Skeletal muscle satellite cell (primary cell): ENCODE data around the gene SPNS2. TPM values are rescaled to one million over a fixed set of nuclear protein-coding genes. Genes with fewer than 3 reads are reported as not detected.

Source experiments
- H3K27me3 ChIP-seq: 2 replicates; pipeline ENCODE4 v1.7.0; 2013; ENCODE audit warnings: low read length; ENCODE audit not compliant: control insufficient read depth, insufficient read depth
- H3K36me3 ChIP-seq: 2 replicates; pipeline ENCODE4 v1.7.0; 2013; ENCODE audit warnings: mild to moderate bottlenecking, control low read depth, low read length; ENCODE audit not compliant: insufficient read depth
- H3K4me1 ChIP-seq: 2 replicates; pipeline ENCODE4 v1.7.0; 2013; ENCODE audit warnings: low read length; ENCODE audit not compliant: control insufficient read depth, insufficient read depth
- H3K4me2 ChIP-seq: 2 replicates; pipeline ENCODE4 v1.7.0; 2013; ENCODE audit warnings: mild to moderate bottlenecking, low read length
- H3K4me3 ChIP-seq: 2 replicates; pipeline ENCODE4 v1.7.0; 2013; ENCODE audit warnings: low read length
- H3K9ac ChIP-seq: 2 replicates; pipeline ENCODE4 v1.7.0; 2013; ENCODE audit warnings: mild to moderate bottlenecking, low read depth, low read length, moderate library complexity
- H3K9me3 ChIP-seq: replicated peaks from 2 replicates; pipeline ENCODE4 v1.7.0; 2013; ENCODE audit warnings: mild to moderate bottlenecking, control low read depth, low read length
- total RNA-seq: library from RNA; depleted of rRNA; stranded (reverse); fragments of >200 nt; gene quantifications from 2 replicates; pipeline ENCODE4 v1.2.3, GENCODE V29; 2012; rRNA removed

The SPNS2 gene
- 0.25 and 0.87 TPM in 2 replicates for total RNA-seq

GRCh38 chr17:4498461-4499397, at the start of gene SPNS2:
Gene SPNS2 (plus strand): TSS chr17:4498881. CDS start chr17:4499048, 167 bp downstream.
- Histone ChIP-seq H3K36me3 (no peaks in the 10 kb centered on the region), H3K4me3 (no peak within 1 kb of the TSS), H3K4me2 (peak within 1 kb of the TSS; percentile 52), H3K27me3 (peaks cover 73% of the 10 kb centered on the region), H3K9me3 (no peaks in the 10 kb centered on the region), H3K9ac (no peak within 1 kb of the TSS), H3K4me1 (peaks cover 17% of the 10 kb centered on the region)

GRCh38 chr17:4449736-4450135, 48.9 kb upstream of the SPNS2 start:
- H3K4me3 ChIP-seq = no peak overlapping the region
- no peaks in the 10 kb centered on the region for H3K36me3 ChIP-seq
- no peaks in the 10 kb centered on the region for H3K4me1 ChIP-seq
- no peaks in the 10 kb centered on the region for H3K9me3 ChIP-seq
- peaks cover 24% of the 10 kb centered on the region for H3K27me3 ChIP-seq
- no peak overlapping the region for H3K4me2 ChIP-seq
- H3K9ac ChIP-seq = no peak overlapping the region

- H3K9ac ChIP-seq = no peak overlapping the region
- H3K4me1 ChIP-seq = no peaks in the 10 kb centered on the region
- H3K27me3 ChIP-seq = peaks cover 31% of the 10 kb centered on the region
- H3K9me3 ChIP-seq = no peaks in the 10 kb centered on the region
- no peak overlapping the region for H3K4me2 ChIP-seq
- H3K36me3 ChIP-seq = no peaks in the 10 kb centered on the region
- no peak overlapping the region for H3K4me3 ChIP-seq
Measured at GRCh38 chr17:4450710-4451316, 47.9 kb upstream of the SPNS2 start.

- no peak overlapping the region for H3K4me3 ChIP-seq
- H3K4me2 ChIP-seq = no peak overlapping the region
- H3K9ac ChIP-seq = no peak overlapping the region
- no peaks in the 10 kb centered on the region for H3K36me3 ChIP-seq
- no peaks in the 10 kb centered on the region for H3K9me3 ChIP-seq
- H3K4me1 ChIP-seq = no peaks in the 10 kb centered on the region
- H3K27me3 ChIP-seq = peaks cover 40% of the 10 kb centered on the region
Measured at GRCh38 chr17:4453812-4454591, 44.7 kb upstream of the SPNS2 start.

- H3K9me3 ChIP-seq = peaks cover 5% of the 10 kb centered on the region
- no peak overlapping the region for H3K4me2 ChIP-seq
- H3K9ac ChIP-seq = no peak overlapping the region
- H3K36me3 ChIP-seq = no peaks in the 10 kb centered on the region
- no peak overlapping the region for H3K4me3 ChIP-seq
- H3K27me3 ChIP-seq = peaks cover 23% of the 10 kb centered on the region
- no peaks in the 10 kb centered on the region for H3K4me1 ChIP-seq
Measured at GRCh38 chr17:4460661-4461060, 38.0 kb upstream of the SPNS2 start.

GRCh38 chr17:4463818-4464476, 34.7 kb upstream of the SPNS2 start:
- peaks cover 22% of the 10 kb centered on the region for H3K27me3 ChIP-seq
- no peak overlapping the region for H3K4me3 ChIP-seq
- no peaks in the 10 kb centered on the region for H3K36me3 ChIP-seq
- H3K4me1 ChIP-seq = no peaks in the 10 kb centered on the region
- H3K9me3 ChIP-seq = peaks cover 5% of the 10 kb centered on the region
- H3K9ac ChIP-seq = no peak overlapping the region
- H3K4me2 ChIP-seq = no peak overlapping the region

- Histone ChIP-seq H3K9ac (no peak overlapping the region), H3K4me1 (no peaks in the 10 kb centered on the region), H3K9me3 (no peaks in the 10 kb centered on the region), H3K4me3 (no peak overlapping the region), H3K36me3 (no peaks in the 10 kb centered on the region), H3K4me2 (no peak overlapping the region), H3K27me3 (peaks cover 20% of the 10 kb centered on the region)
Measured at GRCh38 chr17:4465786-4466185, 32.9 kb upstream of the SPNS2 start.

- Histone ChIP-seq H3K4me2 (no peak overlapping the region), H3K4me3 (no peak overlapping the region), H3K9me3 (no peaks in the 10 kb centered on the region), H3K27me3 (peaks cover 23% of the 10 kb centered on the region), H3K4me1 (no peaks in the 10 kb centered on the region), H3K36me3 (no peaks in the 10 kb centered on the region), H3K9ac (no peak overlapping the region)
Measured at GRCh38 chr17:4467287-4467686, 31.4 kb upstream of the SPNS2 start.

- Histone ChIP-seq H3K4me2 (no peak overlapping the region), H3K9me3 (no peaks in the 10 kb centered on the region), H3K27me3 (peaks cover 34% of the 10 kb centered on the region), H3K36me3 (no peaks in the 10 kb centered on the region), H3K9ac (no peak overlapping the region), H3K4me3 (no peak overlapping the region), H3K4me1 (no peaks in the 10 kb centered on the region)
Measured at GRCh38 chr17:4469552-4469951, 29.1 kb upstream of the SPNS2 start.

GRCh38 chr17:4472286-4472685, 26.4 kb upstream of the SPNS2 start:
- Histone ChIP-seq H3K9me3 (no peaks in the 10 kb centered on the region), H3K27me3 (peaks cover 39% of the 10 kb centered on the region), H3K4me3 (no peak overlapping the region), H3K36me3 (no peaks in the 10 kb centered on the region), H3K4me1 (no peaks in the 10 kb centered on the region), H3K4me2 (no peak overlapping the region), H3K9ac (no peak overlapping the region)

- no peak overlapping the region for H3K4me3 ChIP-seq
- H3K4me2 ChIP-seq = no peak overlapping the region
- H3K9me3 ChIP-seq = no peaks in the 10 kb centered on the region
- no peaks in the 10 kb centered on the region for H3K36me3 ChIP-seq
- no peak overlapping the region for H3K9ac ChIP-seq
- no peaks in the 10 kb centered on the region for H3K4me1 ChIP-seq
- peaks cover 39% of the 10 kb centered on the region for H3K27me3 ChIP-seq
Measured at GRCh38 chr17:4474093-4474492, 24.6 kb upstream of the SPNS2 start.
